Daoy (cell line): ENCODE measurements around the gene RAPGEF1. TPM values are rescaled to one million over a fixed set of nuclear protein-coding genes. Genes with fewer than 3 reads are reported as not detected.
A peak's percentile ranks its signal among the peaks of the same experiment; 100 is the strongest.

ENCODE experiments used
- DNase-seq: peaks from one replicate; pipeline ENCODE4 v3.0.0-alpha.2; 2015; ENCODE audit warnings: low read depth
- total RNA-seq: library from RNA; depleted of rRNA; stranded (reverse); fragments of >200 nt; shearing (Covaris generic); gene quantifications from 2 replicates; pipeline ENCODE4 v1.2.3, GENCODE V29; 2014

The RAPGEF1 gene
- total RNA-seq, 1 experiment from 2014 or later: 34.2 TPM

GRCh38 chr9:131589124-131589711, 150.7 kb downstream of the RAPGEF1 start:
- no peak for DNase-seq

- DNase-seq: no peak
Measured at GRCh38 chr9:131588396-131588795, 151.5 kb downstream of the RAPGEF1 start.

GRCh38 chr9:131587906-131588305, 152.0 kb downstream of the RAPGEF1 start:
- DNase-seq: no peak

- no peak for DNase-seq
Measured at GRCh38 chr9:131587331-131587730, 152.5 kb downstream of the RAPGEF1 start.

GRCh38 chr9:131585375-131585774, 154.5 kb downstream of the RAPGEF1 start:
- DNase-seq: peak; percentile 28

- no peak for DNase-seq
Measured at GRCh38 chr9:131584858-131585257, 155.0 kb downstream of the RAPGEF1 start.

- peak; percentile 2 for DNase-seq
Measured at GRCh38 chr9:131583836-131584555, 155.9 kb downstream of the RAPGEF1 start.

- no peak for DNase-seq
Measured at GRCh38 chr9:131583337-131583645, 156.6 kb downstream of the RAPGEF1 start.

- peak; percentile 2 for DNase-seq
Measured at GRCh38 chr9:131582466-131583336, 157.2 kb downstream of the RAPGEF1 start.

- no peak for DNase-seq
Measured at GRCh38 chr9:131582056-131582455, 157.8 kb downstream of the RAPGEF1 start.

- no peak for DNase-seq
Measured at GRCh38 chr9:131580358-131580757, 159.5 kb downstream of the RAPGEF1 start.

GRCh38 chr9:131579789-131580211, 160.1 kb downstream of the RAPGEF1 start:
- DNase-seq: no peak

- DNase-seq: no peak
Measured at GRCh38 chr9:131578731-131579504, 161.0 kb downstream of the RAPGEF1 start.

- no peak for DNase-seq
Measured at GRCh38 chr9:131578021-131578420, 161.9 kb downstream of the RAPGEF1 start.

GRCh38 chr9:131577005-131578000, 162.6 kb downstream of the RAPGEF1 start:
- no peak for DNase-seq

GRCh38 chr9:131575946-131576853, 163.7 kb downstream of the RAPGEF1 start:
- no peak for DNase-seq

GRCh38 chr9:131574730-131575640, 164.9 kb downstream of the RAPGEF1 start:
- DNase-seq: no peak

GRCh38 chr9:131567910-131568309, 172.0 kb downstream of the RAPGEF1 start:
- DNase-seq: no peak
